ENCODE results near the gene GJA4.

DNA sequence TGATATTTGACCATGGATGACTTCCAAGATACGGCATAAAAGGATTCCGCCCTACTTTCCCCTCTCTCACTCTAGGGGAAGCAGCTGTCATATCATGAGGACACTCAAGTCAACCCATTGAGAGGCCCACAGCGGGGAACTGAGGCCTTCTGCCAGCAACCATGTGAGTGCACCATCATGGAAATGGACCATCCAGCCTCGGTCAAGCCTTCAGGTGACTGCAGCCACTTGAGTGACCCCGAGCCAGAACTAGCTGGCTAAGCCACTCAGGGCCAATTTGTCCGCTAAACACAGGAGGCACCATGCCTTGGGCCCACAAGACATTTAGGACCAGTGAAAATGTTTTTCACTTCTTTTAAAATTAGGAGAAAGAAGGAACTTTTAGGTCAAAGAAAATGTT is 49.0 kb upstream of the GJA4 start:
- TF ChIP-seq, protein P1, sequence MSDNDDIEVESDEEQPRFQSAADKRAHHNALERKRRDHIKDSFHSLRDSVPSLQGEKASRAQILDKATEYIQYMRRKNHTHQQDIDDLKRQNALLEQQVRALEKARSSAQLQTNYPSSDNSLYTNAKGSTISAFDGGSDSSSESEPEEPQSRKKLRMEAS (IDR thresholded peaks at IDR 0.05; ENCODE audit: low read depth) = no peak
- TF ChIP-seq CTCF (IDR thresholded peaks at IDR 0.05) (no peak), ELF1 (IDR thresholded peaks at IDR 0.05) (no peak), POLR2AphosphoS5 (IDR thresholded peaks at IDR 0.05; ENCODE audit: low read depth, low read length) (no peak), RXRA (IDR thresholded peaks at IDR 0.05; ENCODE audit: borderline replicate concordance, low read depth) (no peak), MEF2A (IDR thresholded peaks at IDR 0.05; ENCODE audit: borderline replicate concordance, low read depth) (no peak), GATA2 (CRISPR knock-in tag; IDR thresholded peaks at IDR 0.05) (no peak), TAF1 (IDR thresholded peaks at IDR 0.05; ENCODE audit: borderline replicate concordance, low read depth, low read length) (no peak)
